Endothelial cell of hepatic sinusoid (primary cell): ENCODE measurements around the gene C6orf62.
"Not testable (repeated sequence)": the region's sequence is repeated elsewhere in the genome, so short reads cannot be mapped to it uniquely, and the experiment has no call there.

Experiments
- in situ Hi-C: cut with HindIII; loops from 2 replicates; pipeline ENCODE4 v1.10.0; 2017; ENCODE audit warnings: low sequenced_read_pairs

C6orf62 gene

GRCh38 chr6:24702720-24703282 lies 16.2 kb downstream of the C6orf62 start:
- in situ Hi-C loops: no loop called here

GRCh38 chr6:24699521-24700359 lies 19.2 kb downstream of the C6orf62 start:
- in situ Hi-C loops: no loop called here

DNA sequence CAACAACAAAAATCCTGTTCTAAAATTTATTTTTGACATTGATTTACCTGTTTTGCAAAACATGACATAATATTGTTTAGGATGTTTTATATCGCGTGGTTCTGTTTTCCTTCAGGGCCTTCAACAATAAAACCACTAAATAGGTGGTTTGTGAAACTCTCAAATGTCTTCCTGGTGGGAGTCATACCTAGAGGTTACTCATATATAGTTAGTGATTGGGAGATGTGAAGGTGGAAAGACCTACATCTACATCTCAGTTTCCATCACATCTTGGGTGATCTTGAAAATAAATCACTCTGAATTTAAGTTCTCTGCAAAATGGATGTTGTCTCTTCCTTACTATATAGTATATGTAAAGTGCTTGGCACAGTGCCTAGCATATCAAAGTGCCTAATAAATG lies 22.9 kb downstream of the C6orf62 start:
- in situ Hi-C loops: no loop called here

GRCh38 chr6:24695635-24696034 lies 23.3 kb downstream of the C6orf62 start:
- in situ Hi-C loops: not testable (repeated sequence)

GRCh38 chr6:24694198-24694597 lies 24.8 kb downstream of the C6orf62 start:
- in situ Hi-C loops: no loop called here

DNA sequence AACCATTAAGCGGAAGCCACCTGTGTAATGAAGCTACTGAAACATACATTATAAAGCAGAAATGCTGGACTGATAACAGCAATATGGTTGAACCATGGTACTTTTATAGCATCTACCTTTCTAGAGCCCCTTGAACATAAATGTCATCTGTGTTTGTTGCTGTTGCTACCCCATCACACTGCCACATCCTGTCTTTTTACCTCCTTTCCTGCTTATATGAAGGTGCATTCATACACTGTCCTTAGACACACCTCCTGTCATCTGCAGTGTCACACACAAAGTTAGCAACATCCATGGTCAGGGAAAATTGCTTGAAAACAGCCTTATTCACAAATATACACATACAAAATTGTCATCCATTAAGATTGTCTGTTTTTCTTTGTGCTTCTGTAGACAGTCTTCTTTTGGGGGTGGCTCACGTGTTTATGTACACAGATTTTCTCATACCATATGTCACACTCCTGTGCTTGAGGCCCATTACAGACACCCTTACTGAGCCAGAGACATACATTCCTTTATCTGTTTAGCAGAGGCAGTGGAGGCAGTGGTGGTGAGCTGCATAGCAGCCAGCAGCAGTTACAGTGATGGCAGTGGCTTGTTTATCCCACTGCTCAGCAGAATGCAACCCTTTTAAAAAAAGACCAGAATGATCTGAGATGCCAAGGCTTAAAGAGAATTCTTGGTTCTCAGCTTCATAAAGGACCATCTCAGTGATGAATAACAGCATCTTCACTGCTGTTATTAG lies 25.9 kb downstream of the C6orf62 start:
- in situ Hi-C loops: no loop called here

DNA sequence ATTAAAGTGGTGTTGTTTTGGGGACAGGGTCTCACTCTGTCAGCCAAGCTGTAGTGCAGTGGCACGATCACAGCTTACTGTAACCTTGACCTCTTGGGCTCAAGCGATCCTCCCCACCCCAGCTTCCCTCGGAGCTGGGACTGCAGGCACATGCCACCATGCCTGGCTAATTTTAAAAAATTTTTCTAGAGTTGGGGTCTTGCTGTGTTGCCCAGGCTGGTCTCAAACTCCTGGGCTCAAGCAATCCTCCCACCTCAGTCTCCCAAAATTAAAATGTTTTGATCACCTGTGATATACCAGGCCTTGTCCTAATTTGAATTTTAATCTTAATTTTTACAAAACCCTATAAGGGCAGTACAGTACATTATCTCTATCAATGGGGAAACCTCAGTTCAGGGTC lies 26.5 kb downstream of the C6orf62 start:
- in situ Hi-C loops: no loop called here

- in situ Hi-C loops: no loop called here
Observed at GRCh38 chr6:24692003-24692402, 27.0 kb downstream of the C6orf62 start.

GRCh38 chr6:24691550-24691949 lies 27.4 kb downstream of the C6orf62 start:
- in situ Hi-C loops: no loop called here

DNA sequence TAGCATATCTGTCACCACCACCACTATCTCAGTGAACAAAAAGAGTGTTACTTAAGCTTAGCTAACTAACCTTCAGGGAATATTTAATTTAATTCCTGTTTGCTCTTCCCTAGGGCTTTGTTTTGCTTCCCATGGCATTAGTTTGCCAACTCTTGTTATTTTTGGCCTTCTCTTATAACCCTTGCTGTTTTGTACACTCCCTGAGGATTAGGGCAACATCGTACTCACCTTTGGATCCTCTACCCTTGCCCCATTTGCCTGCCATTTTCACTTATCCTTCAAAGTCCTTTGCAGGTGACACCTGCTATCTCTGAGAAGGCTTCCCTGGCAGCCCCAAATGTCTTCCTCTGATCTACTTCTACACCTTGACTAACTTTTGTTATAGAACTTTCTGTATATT lies 28.4 kb downstream of the C6orf62 start:
- in situ Hi-C loops: no loop called here

DNA sequence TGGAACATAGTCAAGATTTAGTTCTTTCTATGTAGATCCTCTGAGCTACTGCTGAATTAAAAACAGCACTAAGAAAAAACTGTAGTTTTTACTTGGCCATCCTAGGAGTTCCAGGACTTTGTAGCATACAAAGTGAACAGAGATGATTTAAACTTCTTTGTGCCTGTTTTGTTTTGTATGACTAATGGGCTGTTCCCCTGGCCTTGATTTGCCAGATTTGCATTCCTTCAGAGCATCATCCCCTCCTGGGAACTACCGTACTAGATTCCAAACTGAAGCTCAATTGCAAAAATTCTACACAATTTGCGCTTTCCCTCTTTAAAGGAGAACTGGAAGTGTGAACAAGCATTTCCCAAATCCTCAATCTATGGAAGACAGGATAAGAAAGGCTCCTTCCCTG lies 29.0 kb downstream of the C6orf62 start:
- in situ Hi-C loops: no loop called here

GRCh38 chr6:24686946-24687345 lies 32.0 kb downstream of the C6orf62 start:
- in situ Hi-C loops: no loop called here

GRCh38 chr6:24686408-24686807 lies 32.5 kb downstream of the C6orf62 start:
- in situ Hi-C loops: no loop called here

DNA sequence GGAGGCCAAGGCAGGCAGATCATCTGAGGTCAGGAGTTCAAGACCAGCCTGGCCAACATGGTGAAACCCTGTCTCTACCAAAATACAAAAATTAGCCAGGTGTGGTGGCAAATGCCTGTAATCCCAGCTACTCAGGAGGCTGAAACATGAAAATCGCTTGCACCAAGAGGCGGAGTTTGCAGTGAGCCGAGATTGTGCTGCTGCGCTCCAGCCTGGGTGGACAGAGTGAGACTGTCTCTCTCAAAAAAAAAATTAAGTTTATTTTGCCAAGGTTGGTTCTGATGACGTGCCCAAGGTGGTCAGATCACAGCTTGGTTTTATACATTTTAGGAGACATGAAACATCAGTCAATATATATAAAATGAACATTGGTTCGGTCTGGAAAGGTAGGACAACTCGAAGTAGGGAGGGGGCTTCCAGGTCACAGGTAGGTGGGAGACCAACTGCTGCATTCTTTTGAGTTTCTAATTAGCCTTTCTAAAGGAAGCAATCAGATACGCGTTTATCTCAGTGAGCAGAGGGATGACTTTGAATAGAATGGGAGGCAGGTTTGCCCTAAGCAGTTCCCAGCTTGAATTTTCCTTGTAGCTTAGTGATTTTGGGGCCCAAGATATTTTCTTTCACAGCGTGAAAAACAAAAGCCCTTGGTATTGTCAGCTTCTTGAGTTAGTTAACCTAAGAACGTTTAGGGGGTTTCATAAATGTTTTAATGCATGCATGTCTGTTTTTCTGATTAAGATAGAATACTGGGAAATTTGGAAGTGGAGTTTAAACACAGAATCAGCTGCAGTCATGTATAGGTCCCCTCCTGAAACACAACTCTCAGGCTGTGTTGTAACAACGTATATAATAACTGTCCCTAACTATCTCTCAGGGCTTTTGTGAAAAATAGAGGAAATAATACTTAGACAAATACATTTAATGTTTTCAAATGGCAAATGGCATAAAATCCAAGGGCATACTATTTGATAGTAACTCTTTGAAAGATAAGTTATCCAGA lies 35.4 kb downstream of the C6orf62 start:
- in situ Hi-C loops: no loop called here

DNA sequence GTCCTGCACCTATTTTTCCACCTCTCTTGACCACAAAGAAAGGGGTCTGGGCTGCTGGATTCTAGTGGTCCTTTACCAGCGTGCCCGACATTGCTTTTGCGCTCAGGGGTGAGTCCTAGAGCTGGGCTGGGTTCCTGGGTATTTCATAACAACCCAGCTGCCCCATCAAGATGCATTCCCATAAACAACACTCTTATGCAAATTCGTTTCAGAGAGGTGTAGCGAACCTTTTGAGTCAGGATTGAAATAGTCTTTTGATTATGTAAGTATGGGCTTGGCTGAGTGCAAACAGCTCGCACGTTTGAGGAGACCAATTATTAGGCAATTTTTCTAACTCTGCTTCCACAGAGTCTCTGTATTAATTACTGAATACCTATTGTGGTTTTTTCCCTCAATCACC lies 38.4 kb downstream of the C6orf62 start:
- in situ Hi-C loops: no loop called here

GRCh38 chr6:24678792-24679352 lies 40.1 kb downstream of the C6orf62 start:
- in situ Hi-C loops: not testable (repeated sequence)

GRCh38 chr6:24673625-24674024 lies 45.3 kb downstream of the C6orf62 start:
- in situ Hi-C loops: no loop called here

GRCh38 chr6:24672620-24673182 lies 46.3 kb downstream of the C6orf62 start:
- in situ Hi-C loops: no loop called here

DNA sequence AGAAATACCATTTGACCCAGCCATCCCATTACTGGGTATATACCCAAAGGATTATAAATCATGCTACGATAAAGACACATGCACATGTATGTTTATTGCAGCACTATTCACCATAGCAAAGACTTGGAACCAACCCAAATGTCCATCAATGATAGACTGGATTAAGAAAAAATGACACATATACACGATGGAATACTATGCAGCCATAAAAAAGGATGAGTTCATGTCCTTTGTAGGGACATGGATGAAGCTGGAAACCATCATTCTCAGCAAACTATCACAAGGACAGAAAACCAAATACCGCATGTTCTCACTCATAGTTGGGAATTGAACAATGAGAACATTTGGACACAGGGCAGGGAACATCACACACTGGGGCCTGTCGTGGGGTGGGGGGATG lies 47.9 kb downstream of the C6orf62 start:
- in situ Hi-C loops: not testable (repeated sequence)

- in situ Hi-C loops: not testable (repeated sequence)
Observed at GRCh38 chr6:24670492-24670891, 48.5 kb downstream of the C6orf62 start.
